ENCODE data around the gene DCXR. TPM values are rescaled to one million over a fixed set of nuclear protein-coding genes. Genes with fewer than 3 reads are reported as not detected.

DCXR gene
- 63.9 and 70.7 TPM in 2 replicates for total RNA-seq
- 53.1 TPM for total RNA-seq (2013)
- polyA plus RNA-seq: 143 and 424 TPM in 2 replicates
- polyA minus RNA-seq: 62.2 and 113 TPM in 2 replicates

DNA sequence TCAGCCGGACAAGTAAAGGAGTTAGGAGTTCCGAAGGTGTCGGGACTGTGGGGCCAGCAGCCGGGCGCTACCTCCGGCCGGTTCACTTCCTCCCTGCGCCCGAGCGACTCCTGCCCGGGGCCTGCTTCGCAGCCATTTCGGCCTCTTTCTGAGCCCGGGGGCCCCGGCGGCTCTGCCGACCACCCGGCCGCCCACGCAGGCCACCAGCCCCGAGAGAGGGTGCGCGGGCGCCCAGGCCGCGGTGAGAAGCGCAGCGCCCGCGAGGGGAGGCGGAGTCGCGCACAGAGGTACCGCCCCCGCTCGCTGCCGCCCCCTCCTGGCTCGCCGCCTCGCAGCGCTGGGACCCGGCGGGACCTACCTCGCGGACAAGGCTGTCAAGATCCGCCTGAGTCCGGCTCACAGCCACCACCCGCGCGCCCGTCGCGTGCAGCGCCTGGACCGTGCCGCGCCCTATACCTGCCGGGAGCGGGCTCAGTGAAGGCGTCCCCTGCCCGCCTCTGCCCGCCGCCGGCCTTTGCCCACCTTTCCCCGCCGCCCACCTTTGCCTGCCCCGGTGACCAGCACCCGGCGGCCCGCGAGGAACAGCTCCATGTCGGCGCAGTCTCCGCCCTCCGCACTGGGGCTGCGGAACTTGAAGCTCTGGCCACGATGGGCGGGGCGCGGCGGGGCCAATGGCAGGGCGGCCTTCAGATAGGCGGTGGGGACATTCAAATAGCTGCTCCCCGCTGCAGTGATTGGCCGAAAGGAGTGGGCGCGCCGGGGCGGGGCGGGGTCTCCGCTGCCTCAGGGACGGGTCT lies at the start of gene DCXR:
DCXR (minus strand) TSS at position 606 of the 797 bp plus-strand sequence; CDS start at position 591, 15 bp downstream.
- Histone ChIP-seq H3K27me3 (replicated peaks in 1 of 4; ENCODE audit: control extremely low read depth in 1 of 4, control insufficient read depth in 3 of 4, insufficient read depth in 4 of 4, low read length in 3 of 4) (peaks cover 0 to 4% (median 1%) of the 10 kb centered on the region in 4 experiments), H2AFZ (ENCODE audit: insufficient read depth, low read depth, low read length, poor library complexity, severe bottlenecking) (peak within 1 kb of the TSS; percentile 73), H3K9me3 (ENCODE audit: control extremely low read depth in 1 of 3, control insufficient read depth in 2 of 3, insufficient read depth in 1 of 3, low read length in 2 of 3) (peaks cover 0 to 2% (median 0%) of the 10 kb centered on the region in 3 donors), H3K4me1 (ENCODE audit: control insufficient read depth in 2 of 2, insufficient read depth in 2 of 2, low read length in 2 of 2) (peaks cover 18 to 20% of the 10 kb centered on the region in 2 donors), H3K36me3 (replicated peaks in 1 of 2; ENCODE audit: control extremely low read depth in 1 of 2, control insufficient read depth in 1 of 2, extremely low read depth in 1 of 2, insufficient read depth in 2 of 2, low read length in 1 of 2) (no peaks in the 10 kb centered on the region), H4K20me1 (ENCODE audit: control insufficient read depth, insufficient read depth, low read length, poor library complexity, severe bottlenecking) (peaks cover 25% of the 10 kb centered on the region), H3K27ac (ENCODE audit: low read length in 2 of 2) (peak within 1 kb of the TSS; percentile 59 to 84), H3K4me3 (ENCODE audit: control extremely low read depth in 1 of 5, extremely low read depth in 1 of 5, insufficient read depth in 1 of 5, low read depth in 2 of 5, low read length in 4 of 5) (peak within 1 kb of the TSS; percentile 34 to 76 (median 72)), H3K9ac (ENCODE audit: low read length) (peak within 1 kb of the TSS; percentile 72), H3K4me2 (replicated peaks; ENCODE audit: low read depth, low read length, poor library complexity, severe bottlenecking) (peak within 1 kb of the TSS; percentile 100), H3K79me2 (ENCODE audit: control insufficient read depth, insufficient read depth, low read length) (peaks cover 14% of the 10 kb centered on the region)
- peak within 1 kb of the TSS; percentile 99 for H3K27ac Mint-ChIP-seq
- ChIA-PET POLR2A (interaction anchor here (0.7 to 1.5 kb wide), 10 partner anchors 9 to 261 kb away, joined by 3 to 13 read pairs (median 4); partner anchors contain the start of genes ASPSCR1, CENPX, DUS1L and FASN), CTCF (interaction anchor here (0.6 to 2.3 kb wide), 13 partner anchors 9 to 169 kb away, joined by 3 to 19 read pairs (median 4); partner anchors contain the start of genes ASPSCR1, CENPX and LRRC45)
- no peaks in the 10 kb centered on the region for H3K27me3 Mint-ChIP-seq
- TF ChIP-seq EZH2 (IDR thresholded peaks at IDR 0.05; ENCODE audit: borderline replicate concordance, insufficient read depth, low read depth, low read length, poor library complexity, severe bottlenecking) (no peak), CTCF (IDR thresholded peaks at IDR 0.05) (peak; percentile 87)
- H3K4me3 Mint-ChIP-seq: peak within 1 kb of the TSS; percentile 90
- ATAC-seq (ENCODE audit: low read depth) (peak; percentile 91), DNase-seq (peak; percentile 98)
- no peaks in the 10 kb centered on the region for H3K9me3 Mint-ChIP-seq (ENCODE audit: insufficient read depth)
- intact Hi-C loops (cut with micrococcal nuclease): loop anchor here (1.0 to 10.0 kb wide), 6 partner anchors 14 to 518 kb away; partner anchors contain the start of genes ASPSCR1, FASN, GPS1 and LRRC45
- H3K4me1 Mint-ChIP-seq: peaks cover 24% of the 10 kb centered on the region
- under 1% methylated on average over 92 of the region's 92 CpGs for WGBS (ENCODE audit: insufficient coverage)

Measured in B cell (primary cell).